Neuron (in vitro differentiated cells): Measurements from ENCODE around the gene TFAP2D.

Experiments
- H2AFZ ChIP-seq: one replicate; pipeline ENCODE4 v1.6.1; 2013; ENCODE audit warnings: low read depth, mild to moderate bottlenecking, inconsistent platforms, low read length, moderate library complexity
- H3K27me3 ChIP-seq: one replicate; pipeline ENCODE4 v1.6.1; 2013; ENCODE audit warnings: low read length; ENCODE audit not compliant: insufficient read depth
- H3K36me3 ChIP-seq: one replicate; pipeline ENCODE4 v1.6.1; 2013; ENCODE audit warnings: low read length; ENCODE audit not compliant: insufficient read depth
- H3K4me1 ChIP-seq: one replicate; pipeline ENCODE4 v1.6.1; 2013; ENCODE audit warnings: low read length; ENCODE audit not compliant: insufficient read depth
- H3K4me3 ChIP-seq: 2 replicates; pipeline ENCODE4 v1.5.1; 2013; ENCODE audit warnings: mild to moderate bottlenecking, low read length, moderate library complexity
- H3K9me3 ChIP-seq: one replicate; pipeline ENCODE4 v1.6.1; 2013; ENCODE audit warnings: low read length

Gene TFAP2D

DNA sequence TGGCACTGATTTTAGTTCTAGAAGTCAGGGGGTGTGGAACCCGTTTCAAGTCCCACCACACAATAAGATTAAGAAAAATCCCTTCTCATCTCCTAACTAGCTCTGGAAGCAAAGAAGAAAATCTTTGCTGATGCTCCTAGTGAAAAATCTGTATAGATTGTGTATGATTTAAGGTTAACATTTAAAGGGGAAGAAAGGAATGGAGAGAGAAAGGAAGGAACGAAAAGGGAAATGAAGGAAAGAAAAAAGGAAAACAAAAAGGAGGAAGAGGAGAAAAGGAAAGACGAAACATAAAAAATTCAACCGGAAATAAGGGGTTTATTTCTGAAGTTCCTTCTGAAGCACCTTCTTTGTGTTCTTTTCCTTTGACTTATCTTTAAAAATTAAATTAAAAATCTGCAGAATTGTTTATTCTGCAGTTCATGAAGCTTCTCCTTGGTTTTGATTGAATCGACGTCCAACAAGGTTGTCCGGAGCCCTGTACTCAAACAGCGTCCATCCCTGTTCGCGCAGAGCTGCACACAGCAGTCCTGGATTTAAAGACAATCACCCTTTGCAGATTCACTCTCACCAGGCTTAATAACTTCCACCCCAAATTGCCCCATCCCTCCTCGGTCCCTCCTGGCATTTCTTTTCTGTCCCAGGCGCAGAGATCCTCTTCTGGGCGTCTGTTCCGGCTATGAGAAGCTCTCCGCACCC, 103.8 kb downstream of the TFAP2D start:
- Histone ChIP-seq H3K9me3 (no peaks in the 10 kb centered on the region), H3K4me1 (peaks cover 5% of the 10 kb centered on the region), H3K4me3 (no peak overlapping the region), H3K36me3 (no peaks in the 10 kb centered on the region), H3K27me3 (peaks cover 45% of the 10 kb centered on the region), H2AFZ (no peak overlapping the region)

DNA sequence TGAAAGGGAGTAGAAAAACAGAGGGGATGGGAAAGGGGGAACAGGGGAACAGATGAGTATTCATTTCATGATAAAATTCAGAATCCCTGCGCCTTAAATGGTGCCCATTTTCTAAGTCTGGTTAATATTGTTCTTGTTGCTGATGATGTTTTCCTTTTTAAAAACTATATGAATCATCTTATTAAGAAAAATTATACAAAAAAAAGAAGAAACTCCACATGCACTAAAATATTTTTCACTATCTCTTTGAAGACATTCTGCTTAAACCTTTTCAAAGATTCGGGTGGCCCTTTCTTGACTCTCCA, 104.3 kb downstream of the TFAP2D start:
- H3K9me3 ChIP-seq: no peaks in the 10 kb centered on the region
- no peak overlapping the region for H2AFZ ChIP-seq
- H3K36me3 ChIP-seq: no peaks in the 10 kb centered on the region
- peaks cover 5% of the 10 kb centered on the region for H3K4me1 ChIP-seq
- peaks cover 48% of the 10 kb centered on the region for H3K27me3 ChIP-seq
- no peak overlapping the region for H3K4me3 ChIP-seq

DNA sequence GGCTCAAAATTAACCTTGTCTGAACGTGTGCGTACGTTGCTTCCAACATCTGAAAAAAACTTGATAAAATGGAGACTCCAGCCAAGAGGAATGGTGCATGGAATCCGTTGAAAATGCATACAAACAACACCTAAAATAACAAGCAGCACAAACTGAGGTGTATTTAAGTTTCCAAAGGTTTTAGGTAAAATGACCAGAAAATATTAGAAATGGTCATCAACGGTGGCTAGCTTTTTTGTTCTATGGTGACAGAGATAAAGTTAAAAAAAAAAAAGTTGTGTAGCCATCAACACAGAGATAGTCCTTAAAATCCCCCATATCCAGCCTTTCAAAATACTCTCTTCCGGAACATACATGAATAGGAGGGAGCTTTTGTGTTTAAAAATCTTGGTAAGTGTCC, 104.7 kb downstream of the TFAP2D start:
- Histone ChIP-seq H3K4me3 (no peak overlapping the region), H3K9me3 (no peaks in the 10 kb centered on the region), H3K36me3 (no peaks in the 10 kb centered on the region), H3K27me3 (peaks cover 52% of the 10 kb centered on the region), H3K4me1 (peaks cover 5% of the 10 kb centered on the region), H2AFZ (no peak overlapping the region)

DNA sequence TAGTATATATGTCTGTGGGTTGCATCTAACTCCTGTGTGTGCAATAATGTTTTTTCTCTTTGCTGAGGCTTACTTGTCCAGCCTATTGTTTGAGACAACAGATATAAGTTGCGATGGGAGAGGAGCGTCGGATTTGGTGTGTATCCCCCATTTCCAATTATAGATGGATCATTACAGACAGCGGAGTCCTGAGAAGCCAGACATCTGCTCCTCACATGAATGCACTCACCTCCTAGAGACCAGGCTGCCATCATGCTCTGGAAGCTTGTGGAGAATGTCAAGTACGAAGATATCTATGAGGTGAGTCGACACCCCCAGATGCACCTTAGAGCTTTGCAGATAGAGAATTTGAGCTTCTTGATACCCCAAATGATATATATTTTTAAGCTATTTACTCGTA, 105.3 kb downstream of the TFAP2D start, which contains the start of gene TFAP2B:
TSS of gene TFAP2B (plus strand) at position 199 of the 400 bp plus-strand sequence. CDS start at position 220, 21 bp downstream.
- Histone ChIP-seq H2AFZ (no peak within 1 kb of the TSS), H3K4me1 (peaks cover 5% of the 10 kb centered on the region), H3K27me3 (peaks cover 59% of the 10 kb centered on the region), H3K9me3 (no peaks in the 10 kb centered on the region), H3K4me3 (no peak within 1 kb of the TSS), H3K36me3 (no peaks in the 10 kb centered on the region)

DNA sequence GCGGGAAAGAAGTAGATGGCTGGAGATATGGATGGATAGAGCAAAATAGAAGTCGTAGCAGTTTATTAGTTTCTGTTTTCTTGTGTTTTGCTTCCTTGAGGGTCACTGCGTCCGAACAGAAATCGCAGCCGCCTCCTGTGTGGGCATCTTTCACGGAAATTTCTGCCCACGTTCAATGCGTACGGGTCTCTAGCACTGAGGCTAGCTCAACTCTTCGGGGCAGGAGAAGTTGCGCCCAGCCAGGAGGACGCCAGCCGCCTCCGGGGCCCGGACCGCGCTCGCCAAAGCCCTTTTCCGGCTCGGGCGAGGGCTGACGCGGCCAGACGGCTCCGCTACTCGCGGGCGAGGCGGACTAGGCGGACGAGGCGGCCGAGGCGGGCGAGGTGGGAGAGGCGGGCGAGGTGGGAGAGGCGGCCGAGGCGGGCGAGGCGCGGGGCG, 106.2 kb downstream of the TFAP2D start:
- Histone ChIP-seq H3K4me1 (peaks cover 5% of the 10 kb centered on the region), H3K27me3 (peaks cover 67% of the 10 kb centered on the region), H2AFZ (no peak overlapping the region), H3K9me3 (no peaks in the 10 kb centered on the region), H3K4me3 (no peak overlapping the region), H3K36me3 (no peaks in the 10 kb centered on the region)

DNA sequence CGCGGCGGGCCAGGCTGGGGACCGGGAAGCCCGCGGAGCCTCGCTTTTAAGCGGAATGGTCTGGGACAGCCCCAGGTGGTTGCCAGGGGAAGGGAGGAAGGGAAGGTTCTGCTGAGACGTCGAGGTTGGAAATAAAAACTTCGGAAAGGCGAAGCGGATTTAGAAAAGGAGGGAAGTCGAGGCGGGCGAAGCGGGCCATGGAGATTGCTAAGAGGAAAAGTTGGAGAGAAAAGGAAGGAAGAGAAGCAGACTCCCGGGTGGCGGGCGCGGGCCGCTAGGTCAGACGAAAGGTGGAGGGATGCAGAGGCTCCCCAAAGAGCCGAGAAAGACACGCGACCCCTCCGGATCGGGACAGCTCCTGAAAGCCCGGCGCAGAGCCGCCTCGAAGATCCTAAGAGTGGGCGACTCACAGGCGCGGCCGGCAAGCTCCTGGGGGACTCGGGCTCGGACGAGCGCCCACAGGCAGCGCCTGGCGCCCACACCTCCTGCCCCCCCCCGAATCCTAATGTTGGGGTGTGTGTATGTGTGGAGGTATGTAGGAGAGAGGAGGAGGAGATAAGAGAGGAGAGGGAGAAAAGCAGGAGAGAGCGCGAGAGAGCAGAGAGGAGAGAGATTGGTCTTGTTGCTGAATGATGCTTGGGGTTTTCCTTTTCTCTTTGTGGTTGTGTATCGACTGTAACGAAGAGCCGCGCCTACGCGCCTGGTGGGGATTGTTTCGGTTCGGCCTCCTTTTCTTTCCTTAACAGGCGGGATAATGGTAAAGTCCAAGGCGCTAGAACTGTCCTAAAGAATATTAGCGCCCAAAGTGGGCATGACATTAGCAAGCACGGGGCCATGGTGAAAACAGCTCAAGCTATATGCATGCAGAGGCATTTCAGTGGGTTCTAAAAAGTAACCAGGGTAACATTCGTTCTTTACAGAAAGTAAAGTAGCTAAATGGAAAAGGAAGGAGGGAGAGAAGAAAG, 106.9 kb downstream of the TFAP2D start:
- peaks cover 5% of the 10 kb centered on the region for H3K4me1 ChIP-seq
- no peaks in the 10 kb centered on the region for H3K36me3 ChIP-seq
- H3K27me3 ChIP-seq: peaks cover 73% of the 10 kb centered on the region
- no peak overlapping the region for H2AFZ ChIP-seq
- no peak overlapping the region for H3K4me3 ChIP-seq
- no peaks in the 10 kb centered on the region for H3K9me3 ChIP-seq

DNA sequence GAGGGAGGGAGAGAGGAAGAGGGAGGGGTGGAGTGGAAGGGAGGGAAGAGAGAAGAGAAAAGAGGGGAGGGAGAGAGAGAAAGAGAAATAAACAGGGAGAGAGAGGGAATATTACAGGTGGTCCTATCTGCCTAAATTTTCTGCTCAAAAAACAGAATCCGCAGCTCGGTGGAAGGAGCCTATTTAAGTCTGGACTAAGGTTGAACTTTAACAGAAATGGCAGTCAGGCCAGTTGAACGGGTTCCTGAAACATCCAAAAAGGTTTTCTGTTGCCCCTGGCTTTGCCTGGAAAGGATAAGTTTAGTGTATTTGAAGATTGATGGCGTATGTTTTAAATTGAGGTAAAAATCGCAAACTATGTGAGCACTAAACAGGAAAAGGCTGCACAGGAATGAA, 107.5 kb downstream of the TFAP2D start:
- Histone ChIP-seq H3K27me3 (peaks cover 79% of the 10 kb centered on the region), H3K9me3 (no peaks in the 10 kb centered on the region), H2AFZ (no peak overlapping the region), H3K4me1 (peaks cover under 1% of the 10 kb centered on the region), H3K4me3 (no peak overlapping the region), H3K36me3 (no peaks in the 10 kb centered on the region)

DNA sequence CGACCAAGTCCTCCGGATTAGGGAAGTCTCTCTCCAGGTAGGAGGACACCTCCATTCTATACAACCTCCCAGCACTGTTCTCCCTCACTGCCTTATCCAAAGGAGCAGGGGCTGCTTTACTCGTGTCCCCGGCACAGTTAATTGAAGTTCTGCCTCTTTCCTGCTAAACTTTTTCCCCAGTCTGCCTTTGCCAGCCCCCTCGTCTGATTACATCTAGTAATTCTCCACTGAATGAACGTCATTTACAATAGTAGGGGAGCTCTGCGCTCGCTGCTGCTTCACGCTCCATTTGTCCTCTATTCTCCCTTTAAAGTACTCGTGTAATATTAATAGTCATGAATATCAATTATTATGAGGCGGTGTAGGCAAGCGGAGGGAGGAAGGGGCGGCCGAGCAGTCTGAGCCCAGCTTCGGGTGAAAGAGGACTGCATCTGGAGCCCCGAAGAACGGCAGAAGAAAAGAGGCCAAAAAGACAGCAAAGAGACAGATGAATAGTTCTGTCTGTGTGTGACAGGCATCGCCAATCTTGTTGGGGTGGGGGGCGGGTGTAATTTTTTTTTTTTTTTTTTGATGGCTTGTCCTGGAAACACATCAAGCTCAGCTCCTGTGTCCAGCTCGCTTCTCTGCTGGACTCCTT, 108.2 kb downstream of the TFAP2D start:
- Histone ChIP-seq H3K27me3 (peaks cover 85% of the 10 kb centered on the region), H3K4me3 (peak overlapping the region; percentile 17), H3K36me3 (no peaks in the 10 kb centered on the region), H3K4me1 (no peaks in the 10 kb centered on the region), H3K9me3 (no peaks in the 10 kb centered on the region), H2AFZ (no peak overlapping the region)

DNA sequence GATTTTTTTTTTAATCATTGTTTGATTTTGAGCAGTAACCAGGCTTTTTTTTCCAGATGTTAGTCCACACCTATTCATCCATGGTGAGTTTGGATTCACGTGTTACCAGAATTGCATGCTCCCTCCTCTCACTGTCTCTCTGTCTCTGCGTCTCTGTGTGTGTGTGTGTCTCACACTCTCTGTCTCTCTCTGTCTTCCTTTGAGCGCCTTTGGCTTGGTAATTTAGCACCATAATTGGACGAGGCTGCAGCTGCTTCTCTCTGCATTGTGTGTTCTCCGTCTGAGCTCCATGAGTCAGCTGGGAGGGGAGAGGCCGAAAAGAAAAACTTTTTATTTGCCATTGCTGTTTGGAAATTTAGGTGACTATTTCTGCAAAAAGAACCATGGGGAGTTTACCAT, 108.8 kb downstream of the TFAP2D start:
- Histone ChIP-seq H3K27me3 (peaks cover 88% of the 10 kb centered on the region), H3K4me3 (peak overlapping the region; percentile 15), H2AFZ (no peak overlapping the region), H3K4me1 (no peaks in the 10 kb centered on the region), H3K9me3 (no peaks in the 10 kb centered on the region), H3K36me3 (no peaks in the 10 kb centered on the region)
